Cardiac muscle cell (in vitro differentiated cells and primary cell): ENCODE measurements around the gene PODNL1. TPM values are rescaled to one million over a fixed set of nuclear protein-coding genes. Genes with fewer than 3 reads are reported as not detected.

Experiments
- DNase-seq, 2 donors: peaks; one replicate each; pipeline versions ENCODE4 v3.0.0 to v3.0.0-alpha.2; 2010 to 2017; ENCODE audit warnings: low read depth in 1 of 2, low spot score in 1 of 2
- H3K27ac ChIP-seq: fragments of 200-600 bp; sonication (generic); 2 replicates; pipeline ENCODE4 v1.5.1; 2016
- H3K27me3 ChIP-seq: fragments of 200-600 bp; sonication (generic); 2 replicates; pipeline ENCODE4 v1.6.0; 2016; ENCODE audit warnings: control low read depth
- H3K36me3 ChIP-seq: fragments of 200-600 bp; sonication (generic); 2 replicates; pipeline ENCODE4 v1.5.1; 2016; ENCODE audit warnings: control low read depth
- H3K4me1 ChIP-seq: fragments of 200-600 bp; sonication (generic); 2 replicates; pipeline ENCODE4 v1.8.1; 2017; ENCODE audit warnings: low read depth, mild to moderate bottlenecking, mixed run types
- H3K4me3 ChIP-seq: fragments of 200-600 bp; sonication (generic); 2 replicates; pipeline ENCODE4 v1.5.1; 2016; ENCODE audit warnings: mild to moderate bottlenecking
- H3K9me3 ChIP-seq: fragments of 200-600 bp; sonication (generic); 2 replicates; pipeline ENCODE4 v1.5.1; 2017; ENCODE audit warnings: low read depth, mild to moderate bottlenecking, control low read depth
- polyA plus RNA-seq: library from polyadenylated mRNA; unstranded; fragments of >200 nt; fragmentation: Nextera tagmentation; extraction: Ambion mirVana; gene quantifications from 2 replicates; pipeline ENCODE4 v1.2.1, GENCODE V29; 2016
- total RNA-seq: library from RNA; depleted of rRNA; stranded (reverse); fragments of >200 nt; gene quantifications from 2 replicates; pipeline ENCODE4 v1.2.3, GENCODE V29; 2016
- TF ChIP-seq, protein P1 (sequence below): IDR thresholded peaks from 2 replicates; pipeline ENCODE4 v1.5.1; 2012; ENCODE audit warnings: low read depth, mild to moderate bottlenecking, low read length

Gene PODNL1
- total and polyA plus RNA-seq, 2 experiments from 2014 or later: 0.24 TPM; not detected in 1

- Histone ChIP-seq H3K4me3 (no peak overlapping the region), H3K36me3 (peaks cover 16% of the 10 kb centered on the region), H3K4me1 (no peaks in the 10 kb centered on the region), H3K9me3 (no peaks in the 10 kb centered on the region), H3K27me3 (no peaks in the 10 kb centered on the region), H3K27ac (no peak overlapping the region)
- no peak for DNase-seq
- TF ChIP-seq, protein P1, sequence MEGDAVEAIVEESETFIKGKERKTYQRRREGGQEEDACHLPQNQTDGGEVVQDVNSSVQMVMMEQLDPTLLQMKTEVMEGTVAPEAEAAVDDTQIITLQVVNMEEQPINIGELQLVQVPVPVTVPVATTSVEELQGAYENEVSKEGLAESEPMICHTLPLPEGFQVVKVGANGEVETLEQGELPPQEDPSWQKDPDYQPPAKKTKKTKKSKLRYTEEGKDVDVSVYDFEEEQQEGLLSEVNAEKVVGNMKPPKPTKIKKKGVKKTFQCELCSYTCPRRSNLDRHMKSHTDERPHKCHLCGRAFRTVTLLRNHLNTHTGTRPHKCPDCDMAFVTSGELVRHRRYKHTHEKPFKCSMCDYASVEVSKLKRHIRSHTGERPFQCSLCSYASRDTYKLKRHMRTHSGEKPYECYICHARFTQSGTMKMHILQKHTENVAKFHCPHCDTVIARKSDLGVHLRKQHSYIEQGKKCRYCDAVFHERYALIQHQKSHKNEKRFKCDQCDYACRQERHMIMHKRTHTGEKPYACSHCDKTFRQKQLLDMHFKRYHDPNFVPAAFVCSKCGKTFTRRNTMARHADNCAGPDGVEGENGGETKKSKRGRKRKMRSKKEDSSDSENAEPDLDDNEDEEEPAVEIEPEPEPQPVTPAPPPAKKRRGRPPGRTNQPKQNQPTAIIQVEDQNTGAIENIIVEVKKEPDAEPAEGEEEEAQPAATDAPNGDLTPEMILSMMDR: no peak
These were observed 16.0 kb upstream of the PODNL1 start for GRCh38 chr19:13954185-13954584.

DNA sequence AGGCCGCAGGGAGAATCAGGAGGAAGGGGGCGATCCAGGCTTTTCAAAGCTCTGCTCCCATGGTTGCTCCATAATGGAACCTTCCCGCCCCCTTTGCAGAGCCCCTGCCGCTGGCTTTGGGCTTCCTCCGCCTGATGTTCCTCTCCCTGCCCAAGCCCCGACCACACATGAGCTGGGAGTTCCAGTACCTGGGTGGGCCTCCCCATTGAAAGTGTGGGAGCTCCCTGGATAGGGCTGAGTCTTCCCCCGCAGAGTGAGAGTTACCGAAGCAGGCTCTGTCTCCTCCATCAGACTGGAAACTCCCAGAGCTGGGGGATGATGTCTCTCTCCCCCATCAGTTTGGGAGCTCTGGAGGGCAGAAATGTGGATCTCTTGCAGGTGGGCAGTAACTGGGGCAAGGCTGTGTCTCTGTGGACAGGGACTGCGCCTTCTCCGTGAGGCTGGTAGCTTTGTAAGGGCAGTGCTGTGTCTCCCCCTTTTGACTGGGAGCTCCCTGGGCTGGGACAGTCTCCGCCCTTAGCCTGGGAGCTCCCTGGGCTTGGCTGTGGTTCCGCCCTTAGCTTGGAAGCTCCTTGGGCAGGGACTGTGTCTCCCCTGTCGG, 14.8 kb upstream of the PODNL1 start:
- peak in 1 of 2 donors; percentile 59 for DNase-seq
- H3K36me3 ChIP-seq: peaks cover 16% of the 10 kb centered on the region
- H3K27ac ChIP-seq: no peak overlapping the region

GRCh38 chr19:13952154-13952930, 14.1 kb upstream of the PODNL1 start, which contains the start of gene DCAF15:
DCAF15 (plus strand) TSS chr19:13952509; CDS start chr19:13952513, 4 bp downstream.
- peak; percentile 100 for DNase-seq
- Histone ChIP-seq H3K36me3 (peaks cover 16% of the 10 kb centered on the region), H3K4me1 (no peaks in the 10 kb centered on the region), H3K9me3 (no peaks in the 10 kb centered on the region), H3K4me3 (peak within 1 kb of the TSS; percentile 84), H3K27ac (peak within 1 kb of the TSS; percentile 89), H3K27me3 (no peaks in the 10 kb centered on the region)
- TF ChIP-seq, protein P1: no peak

More for the DNA sequence above, 14.8 kb upstream of the PODNL1 start:
- no peaks in the 10 kb centered on the region for H3K27me3 ChIP-seq
- no peaks in the 10 kb centered on the region for H3K4me1 ChIP-seq
- TF ChIP-seq, protein P1: peak; percentile 25
- H3K4me3 ChIP-seq: peak overlapping the region; percentile 84
- H3K9me3 ChIP-seq: no peaks in the 10 kb centered on the region

DNA sequence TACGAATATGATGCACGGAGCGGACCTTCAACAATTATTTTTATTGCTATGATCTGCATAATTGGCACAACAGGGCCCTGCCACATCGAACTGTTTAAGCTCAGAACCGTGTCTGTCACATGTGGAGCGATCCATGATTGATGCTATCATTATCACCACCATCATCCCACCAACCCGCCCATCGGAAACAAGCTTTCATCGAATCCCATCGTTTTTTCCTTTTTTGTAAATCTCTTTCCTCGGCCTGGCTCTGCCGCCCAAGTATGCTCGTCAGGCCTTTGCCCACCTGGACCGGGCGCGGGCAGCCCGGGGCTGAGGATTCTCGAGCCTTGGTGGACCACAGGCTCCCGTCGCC, 13.6 kb upstream of the PODNL1 start:
- Histone ChIP-seq H3K4me3 (no peak overlapping the region), H3K4me1 (no peaks in the 10 kb centered on the region), H3K27me3 (no peaks in the 10 kb centered on the region), H3K27ac (no peak overlapping the region), H3K36me3 (peaks cover 12% of the 10 kb centered on the region), H3K9me3 (no peaks in the 10 kb centered on the region)
- DNase-seq: no peak
- TF ChIP-seq, protein P1: no peak

DNA sequence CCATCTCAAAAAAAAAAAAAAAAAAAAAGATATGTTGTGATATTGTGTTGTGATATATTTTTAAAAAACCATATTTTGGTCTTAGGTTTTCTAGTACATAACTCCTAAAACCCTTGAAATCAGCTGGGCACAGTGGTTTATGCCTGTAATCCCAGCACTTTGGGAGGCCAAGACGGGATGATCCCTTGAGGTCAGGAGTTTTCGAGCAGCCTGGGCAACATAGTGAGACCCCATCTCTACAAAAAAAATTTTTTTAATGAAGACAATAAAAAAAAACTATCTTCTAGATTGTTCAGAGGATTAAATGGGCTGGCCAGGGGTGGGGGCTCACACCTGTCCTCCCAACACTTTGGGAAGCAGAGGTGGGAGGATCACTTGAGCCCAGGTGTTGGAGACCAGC, 12.8 kb upstream of the PODNL1 start:
- no peaks in the 10 kb centered on the region for H3K4me1 ChIP-seq
- H3K4me3 ChIP-seq: no peak overlapping the region
- no peak for DNase-seq
- H3K27ac ChIP-seq: no peak overlapping the region
- no peaks in the 10 kb centered on the region for H3K9me3 ChIP-seq
- H3K36me3 ChIP-seq: peaks cover 5% of the 10 kb centered on the region
- TF ChIP-seq, protein P1: no peak
- no peaks in the 10 kb centered on the region for H3K27me3 ChIP-seq
